ENCODE results near the gene DOLPP1.

- TF ChIP-seq POLR2A (IDR thresholded peaks at IDR 0.05; ENCODE audit: low read length) (no peak), GATA1 (IDR thresholded peaks at IDR 0.05; ENCODE audit: low read depth, low read length) (no peak)
Measured at GRCh38 chr9:129131300-129132145, 50.6 kb downstream of the DOLPP1 start.
